ENCODE measurements around the gene RAB11FIP4.

Gene RAB11FIP4

GRCh38 chr17:31568539-31568938, 177.1 kb downstream of the RAB11FIP4 start:
- DNase-seq (ENCODE audit: low read depth), result no peak

- DNase-seq (ENCODE audit: low read depth), result no peak
These were observed 178.8 kb downstream of the RAB11FIP4 start for GRCh38 chr17:31570231-31570630.

- no peak for DNase-seq (ENCODE audit: low read depth)
These were observed 179.7 kb downstream of the RAB11FIP4 start for GRCh38 chr17:31570951-31571892.

- DNase-seq (ENCODE audit: low read depth), result no peak
These were observed 180.9 kb downstream of the RAB11FIP4 start for GRCh38 chr17:31572341-31572740.

GRCh38 chr17:31573047-31573446, 181.6 kb downstream of the RAB11FIP4 start:
- DNase-seq (ENCODE audit: low read depth), result no peak

- no peak for DNase-seq (ENCODE audit: low read depth)
These were observed 182.4 kb downstream of the RAB11FIP4 start for GRCh38 chr17:31573861-31574260.

GRCh38 chr17:31574458-31574857, 183.0 kb downstream of the RAB11FIP4 start:
- DNase-seq (ENCODE audit: low read depth), result no peak

GRCh38 chr17:31575043-31575442, 183.6 kb downstream of the RAB11FIP4 start:
- DNase-seq (ENCODE audit: low read depth), result no peak

GRCh38 chr17:31579265-31579664, 187.8 kb downstream of the RAB11FIP4 start:
- no peak for DNase-seq (ENCODE audit: low read depth)

GRCh38 chr17:31580316-31580705, 188.8 kb downstream of the RAB11FIP4 start:
- no peak for DNase-seq (ENCODE audit: low read depth)

GRCh38 chr17:31580706-31581490, 189.4 kb downstream of the RAB11FIP4 start:
- DNase-seq (ENCODE audit: low read depth), result no peak

- no peak for DNase-seq (ENCODE audit: low read depth)
These were observed 190.0 kb downstream of the RAB11FIP4 start for GRCh38 chr17:31581491-31581890.

GRCh38 chr17:31582151-31582907, 190.9 kb downstream of the RAB11FIP4 start:
- no peak for DNase-seq (ENCODE audit: low read depth)

GRCh38 chr17:31583772-31584356, 192.4 kb downstream of the RAB11FIP4 start:
- no peak for DNase-seq (ENCODE audit: low read depth)

GRCh38 chr17:31584438-31585279, 193.2 kb downstream of the RAB11FIP4 start:
- DNase-seq (ENCODE audit: low read depth), result no peak

GRCh38 chr17:31585280-31585630, 193.8 kb downstream of the RAB11FIP4 start:
- no peak for DNase-seq (ENCODE audit: low read depth)

GRCh38 chr17:31586946-31587345, 195.5 kb downstream of the RAB11FIP4 start:
- no peak for DNase-seq (ENCODE audit: low read depth)

GRCh38 chr17:31587462-31587861, 196.0 kb downstream of the RAB11FIP4 start:
- DNase-seq (ENCODE audit: low read depth), result no peak

Data from stimulated activated CD8-positive, alpha-beta memory T cell treated with anti-CD3 and anti-CD28 coated beads, Interleukin-7, amount 100 ng/mL, for 24 hours (primary cell).